Measurements from ENCODE around the gene MEX3B. TPM values are rescaled to one million over a fixed set of nuclear protein-coding genes. Genes with fewer than 3 reads are reported as not detected.

MEX3B gene
- total and polyA plus RNA-seq, 2 donors (not counting 3 experiments of a cell fraction or from before 2014, with no cell fraction given), result 11.0 to 22.6 TPM

GRCh38 chr15:82056958-82057823 is 11.4 kb upstream of the MEX3B start:
- Histone ChIP-seq H3K4me3 (replicated peaks in 1 of 3; ENCODE audit: insufficient read depth in 1 of 3, low read depth in 1 of 3, low read length in 3 of 3) (no peak overlapping the region), H3K4me1 (ENCODE audit: control insufficient read depth, extremely low read depth, insufficient read depth, low read length) (no peaks in the 10 kb centered on the region), H3K4me2 (ENCODE audit: insufficient read depth, low read length) (no peak overlapping the region), H3K9me3 (replicated peaks; ENCODE audit: control insufficient read depth, insufficient read depth, low read length) (no peaks in the 10 kb centered on the region), H3K79me2 (ENCODE audit: control insufficient read depth, insufficient read depth, low read length) (no peaks in the 10 kb centered on the region), H3K27me3 (ENCODE audit: control insufficient read depth in 2 of 2, insufficient read depth in 2 of 2, low read length in 2 of 2) (peaks cover 29 to 30% of the 10 kb centered on the region in 2 experiments), H3K9me1 (replicated peaks; ENCODE audit: control insufficient read depth, extremely low read depth, insufficient read depth, low read length) (no peaks in the 10 kb centered on the region), H2AFZ (ENCODE audit: low read depth, low read length) (no peak overlapping the region), H3K27ac (ENCODE audit: insufficient read depth, low read depth, low read length) (no peak overlapping the region), H3K36me3 (ENCODE audit: control insufficient read depth in 2 of 2, extremely low read depth in 1 of 2, insufficient read depth in 2 of 2, low read length in 2 of 2) (no peaks in the 10 kb centered on the region), H4K20me1 (replicated peaks; ENCODE audit: control insufficient read depth, extremely low read depth, insufficient read depth, low read length) (no peaks in the 10 kb centered on the region), H3K9ac (replicated peaks; ENCODE audit: extremely low read depth, insufficient read depth, low read length) (no peak overlapping the region)
- TF ChIP-seq POLR2A (IDR thresholded peaks at IDR 0.05; ENCODE audit: low read depth, low read length) (no peak), GATA2 (IDR thresholded peaks at IDR 0.05; ENCODE audit: insufficient read depth, insufficient read length, low read depth, low read length) (no peak)
- CTCF ChIA-PET, result interaction anchor here (1.0 kb wide), 1 partner anchor 29 kb away, joined by 3 read pairs; no protein-coding TSS in a partner anchor
- dilution Hi-C loops (cut with MboI; ENCODE audit: extremely low pct_ligation_motif_present, low sequenced_read_pairs), result no loop called here
- intact Hi-C loops (cut with micrococcal nuclease), result no loop called here
- no TSS peak for BruUV-seq (replicated peaks)
- FAIRE-seq (no peak), DNase-seq (ENCODE audit: low read depth, low spot score) (no peak)
- POLR2A ChIA-PET, result interaction anchor here (0.8 kb wide), 1 partner anchor 9 kb away, joined by 3 read pairs; no protein-coding TSS in a partner anchor

GRCh38 chr15:82052751-82053150 is 6.9 kb upstream of the MEX3B start:
- peaks cover 14% of the 10 kb centered on the region for H3K4me1 ChIP-seq (ENCODE audit: control insufficient read depth, extremely low read depth, insufficient read depth, low read length)
- no peaks in the 10 kb centered on the region for H3K36me3 ChIP-seq (ENCODE audit: control insufficient read depth in 2 of 2, extremely low read depth in 1 of 2, insufficient read depth in 2 of 2, low read length in 2 of 2)
- no peak overlapping the region for H2AFZ ChIP-seq (ENCODE audit: low read depth, low read length)
- dilution Hi-C loops (cut with MboI; ENCODE audit: extremely low pct_ligation_motif_present, low sequenced_read_pairs), result no loop called here
- H3K27ac ChIP-seq (ENCODE audit: insufficient read depth, low read depth, low read length), result no peak overlapping the region
- H3K9me1 ChIP-seq (replicated peaks; ENCODE audit: control insufficient read depth, extremely low read depth, insufficient read depth, low read length), result no peaks in the 10 kb centered on the region
- TF ChIP-seq EZH2 (IDR thresholded peaks at IDR 0.05; ENCODE audit: borderline replicate concordance, low read depth, low read length, severe bottlenecking), result no peak
- TF ChIP-seq POLR2A (IDR thresholded peaks at IDR 0.05; ENCODE audit: low read depth, low read length), result no peak
- no peak for TF ChIP-seq MAX (IDR thresholded peaks at IDR 0.05; ENCODE audit: insufficient read depth, insufficient read length)
- no peak for TF ChIP-seq FOS (IDR thresholded peaks at IDR 0.05; ENCODE audit: borderline replicate concordance, insufficient read depth, low read length)
- TF ChIP-seq POLR2AphosphoS5 (IDR thresholded peaks at IDR 0.05; ENCODE audit: insufficient read depth, low read depth, low read length), result no peak
- TF ChIP-seq MYC (IDR thresholded peaks at IDR 0.05; ENCODE audit: low read depth, low read length), result no peak
- no peak for TF ChIP-seq JUN (IDR thresholded peaks at IDR 0.05; ENCODE audit: borderline replicate concordance, insufficient read depth, insufficient read length, low read depth)
- TF ChIP-seq CTCF (IDR thresholded peaks at IDR 0.05; ENCODE audit: extremely low read depth in 1 of 2, insufficient read depth in 1 of 2, low read depth in 1 of 2, low read length in 2 of 2), result no peak
- no peak for TF ChIP-seq GATA2 (IDR thresholded peaks at IDR 0.05; ENCODE audit: insufficient read depth, insufficient read length, low read depth, low read length)
- intact Hi-C loops (cut with micrococcal nuclease), result no loop called here
- no peaks in the 10 kb centered on the region for H3K9me3 ChIP-seq (replicated peaks; ENCODE audit: control insufficient read depth, insufficient read depth, low read length)
- no peak overlapping the region for H3K4me3 ChIP-seq (replicated peaks in 1 of 3; ENCODE audit: insufficient read depth in 1 of 3, low read depth in 1 of 3, low read length in 3 of 3)
- no peaks in the 10 kb centered on the region for H3K79me2 ChIP-seq (ENCODE audit: control insufficient read depth, insufficient read depth, low read length)
- no peak for FAIRE-seq
- CTCF ChIA-PET, result no interaction called here
- DNase-seq (ENCODE audit: low read depth, low spot score), result no peak
- POLR2A ChIA-PET, result no interaction called here
- no peak overlapping the region for H3K9ac ChIP-seq (replicated peaks; ENCODE audit: extremely low read depth, insufficient read depth, low read length)
- H3K27me3 ChIP-seq (ENCODE audit: control insufficient read depth in 2 of 2, insufficient read depth in 2 of 2, low read length in 2 of 2), result peaks cover 11 to 16% of the 10 kb centered on the region in 2 experiments
- no TSS peak for BruUV-seq (replicated peaks)
- H4K20me1 ChIP-seq (replicated peaks; ENCODE audit: control insufficient read depth, extremely low read depth, insufficient read depth, low read length), result no peaks in the 10 kb centered on the region
- no peak overlapping the region for H3K4me2 ChIP-seq (ENCODE audit: insufficient read depth, low read length)
